Measurements from ENCODE around the gene UGT1A6. TPM values are rescaled to one million over a fixed set of nuclear protein-coding genes. Genes with fewer than 3 reads are reported as not detected.

The UGT1A6 gene
- polyA plus RNA-seq, 1 donor, result not detected

DNA sequence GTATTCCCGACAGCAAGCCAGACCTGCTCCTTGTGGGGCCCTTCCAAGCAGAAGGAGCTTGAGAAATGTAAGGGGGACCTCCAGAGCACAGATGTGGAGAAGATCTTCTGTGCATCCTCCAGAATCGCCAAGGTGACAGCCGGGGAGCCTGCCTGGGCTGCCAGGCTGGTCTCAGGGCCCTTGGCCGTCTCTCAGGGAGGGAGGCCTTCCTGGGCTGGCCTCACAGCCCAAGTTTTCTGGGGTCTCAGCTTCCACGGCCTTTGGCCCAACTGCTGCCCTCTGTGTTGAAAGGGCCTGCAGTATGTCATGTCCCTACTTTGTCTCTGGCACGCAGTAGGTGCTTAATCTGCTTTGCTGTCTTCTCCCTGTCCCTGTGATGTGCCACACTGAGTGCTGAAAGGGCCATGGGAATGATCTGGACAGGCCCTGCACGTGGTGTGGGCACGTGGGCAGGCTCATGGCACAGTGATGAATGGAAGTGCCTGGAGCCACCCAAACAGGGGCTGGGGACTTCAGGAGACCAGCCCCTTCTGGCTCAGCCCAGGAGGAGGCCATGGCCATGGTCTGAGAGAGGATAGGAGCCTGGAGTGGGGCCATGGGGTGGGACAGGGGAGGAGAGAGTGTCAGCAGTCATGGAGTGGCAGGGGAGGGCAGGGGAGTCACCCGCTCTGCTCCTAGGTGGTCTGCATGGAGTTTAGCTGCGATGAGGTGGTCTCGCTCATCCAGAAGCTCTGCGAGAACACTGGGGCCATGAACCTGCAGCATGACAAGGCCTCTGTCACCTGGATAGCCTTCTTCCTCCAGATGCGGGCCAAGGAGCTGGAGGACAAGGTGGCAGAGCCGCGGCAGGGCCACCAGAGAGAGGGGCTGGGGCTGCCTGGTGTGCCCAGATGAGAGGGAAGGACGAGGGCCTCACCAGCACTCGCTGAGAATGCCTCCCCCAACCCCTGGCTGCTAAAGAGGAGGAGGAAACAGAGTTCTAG is 126.2 kb downstream of the UGT1A6 start:
- no peak for DNase-seq (ENCODE audit: low read depth)

- no peak for DNase-seq (ENCODE audit: low read depth)
Measured at GRCh38 chr2:233819884-233820773, 127.4 kb downstream of the UGT1A6 start.

DNA sequence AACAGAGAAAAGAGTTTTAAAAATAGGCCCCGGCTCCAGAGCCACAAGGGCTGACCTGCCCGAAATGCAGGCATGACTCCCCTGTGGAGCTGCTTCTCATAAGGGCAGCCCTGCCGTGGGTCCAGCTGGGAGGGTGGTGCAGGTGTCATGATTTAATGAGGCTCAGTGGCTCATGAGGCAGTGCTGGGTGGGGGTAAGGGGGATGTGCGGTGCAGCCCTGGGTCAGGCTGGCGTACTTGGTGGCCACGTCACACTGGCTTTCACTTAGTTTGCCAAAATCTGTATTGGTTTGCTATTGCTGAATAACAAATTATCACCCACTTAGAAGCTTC is 128.1 kb downstream of the UGT1A6 start:
- DNase-seq (ENCODE audit: low read depth), result no peak

GRCh38 chr2:233821196-233821595 is 128.5 kb downstream of the UGT1A6 start:
- DNase-seq (ENCODE audit: low read depth), result no peak

DNA sequence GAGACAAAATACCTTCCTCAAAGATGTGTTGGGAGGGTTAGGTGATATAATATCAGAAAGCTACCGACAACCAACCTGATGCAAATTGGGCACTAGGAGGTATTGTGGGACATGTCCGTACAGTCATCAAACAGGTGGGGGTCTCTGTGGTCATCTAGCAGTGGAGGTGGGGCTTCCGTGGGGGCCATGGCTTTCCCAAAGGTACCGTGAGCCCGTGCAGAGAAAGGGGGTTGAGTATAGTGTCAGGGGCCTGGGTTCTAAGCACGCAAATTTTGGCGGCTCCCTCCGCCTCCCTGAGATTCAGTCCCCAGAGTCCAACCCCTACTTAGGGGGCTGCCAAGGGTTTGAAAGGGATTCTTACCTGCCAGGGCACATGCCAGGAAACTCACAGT is 129.0 kb downstream of the UGT1A6 start:
- no peak for DNase-seq (ENCODE audit: low read depth)

DNA sequence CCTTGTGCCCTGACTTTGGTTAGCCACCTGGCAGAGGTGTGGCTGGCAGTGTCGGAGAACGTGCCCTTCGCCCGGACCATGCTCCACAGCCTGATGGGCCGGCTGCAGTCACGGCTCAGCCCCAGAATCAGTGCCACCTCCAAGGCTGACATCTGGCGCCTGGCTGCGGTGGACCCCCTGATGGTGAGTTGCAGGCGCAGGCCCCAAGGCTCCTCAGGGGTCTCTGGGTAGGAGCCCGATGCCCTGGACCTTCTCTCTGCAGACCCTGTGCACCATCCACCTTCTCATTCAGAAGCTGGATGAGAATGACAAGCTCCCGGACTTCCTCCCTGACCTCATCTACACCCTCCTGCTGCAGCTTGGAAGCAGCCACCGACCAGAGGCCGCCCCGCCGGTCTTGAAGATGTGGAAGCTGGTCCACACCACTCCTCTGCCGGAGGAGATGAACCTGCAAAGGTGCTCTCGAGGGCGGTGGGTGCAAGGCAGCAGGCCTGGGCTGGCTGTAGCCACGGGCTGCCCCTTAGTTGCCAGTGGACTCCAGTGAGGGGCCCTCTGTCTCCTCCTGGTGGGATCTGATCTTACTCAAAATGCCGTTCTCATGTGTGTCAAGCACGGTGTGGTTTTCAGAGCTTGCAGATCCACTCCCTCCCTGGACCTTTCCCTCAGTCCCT is 129.5 kb downstream of the UGT1A6 start:
- DNase-seq (ENCODE audit: low read depth), result no peak

Other genes with a start within 250 kb of the UGT1A6 start
- 21.3 TPM for gene USP40, start 126.1 kb upstream of the UGT1A6 start, polyA plus RNA-seq (ENCODE audit: insufficient read length)
- gene UGT1A8, start 75.3 kb upstream of the UGT1A6 start, polyA plus RNA-seq (ENCODE audit: insufficient read length), result not detected
- not detected for gene UGT1A10, start 56.4 kb upstream of the UGT1A6 start, polyA plus RNA-seq (ENCODE audit: insufficient read length)
- gene UGT1A9, start 21.0 kb upstream of the UGT1A6 start, polyA plus RNA-seq (ENCODE audit: insufficient read length), result not detected
- not detected for gene UGT1A7, start 11.0 kb upstream of the UGT1A6 start, polyA plus RNA-seq (ENCODE audit: insufficient read length)
- gene UGT1A5, start 20.0 kb downstream of the UGT1A6 start, polyA plus RNA-seq (ENCODE audit: insufficient read length), result not detected
- gene UGT1A4, start 25.8 kb downstream of the UGT1A6 start, polyA plus RNA-seq (ENCODE audit: insufficient read length), result not detected
- gene UGT1A3, start 36.2 kb downstream of the UGT1A6 start, polyA plus RNA-seq (ENCODE audit: insufficient read length), result not detected
- 0.08 TPM for gene UGT1A1, start 67.4 kb downstream of the UGT1A6 start, polyA plus RNA-seq (ENCODE audit: insufficient read length)
- not detected for gene MROH2A, start 85.4 kb downstream of the UGT1A6 start, polyA plus RNA-seq (ENCODE audit: insufficient read length)
- gene HJURP, start 161.6 kb downstream of the UGT1A6 start, polyA plus RNA-seq (ENCODE audit: insufficient read length), result 10.0 TPM
- gene TRPM8, start 224.5 kb downstream of the UGT1A6 start, polyA plus RNA-seq (ENCODE audit: insufficient read length), result 0.25 TPM